SK-N-MC (cell line): ENCODE measurements around the gene PTPRO.

Experiments used
- DNase-seq: peaks from one replicate; pipeline ENCODE4 v3.0.0-alpha.2; 2011; ENCODE audit warnings: low read depth, low spot score
- H3K27ac ChIP-seq: fragments of 200-600 bp; sonication (generic); 2 replicates; pipeline ENCODE4 v1.5.1; 2016; ENCODE audit warnings: mixed run types
- H3K36me3 ChIP-seq: fragments of 200-600 bp; sonication (generic); 2 replicates; pipeline ENCODE4 v1.6.1; 2017; ENCODE audit warnings: antibody characterized with exemption, low read length, mixed read lengths; ENCODE audit not compliant: insufficient read depth
- H3K4me3 ChIP-seq: fragments of 200-600 bp; sonication (generic); 2 replicates; pipeline ENCODE4 v1.5.1; 2016
- H3K9ac ChIP-seq: fragments of 200-600 bp; sonication (generic); 2 replicates; pipeline ENCODE4 v1.8.0; 2017; ENCODE audit warnings: mixed run types, mixed read lengths; ENCODE audit not compliant: insufficient read length
- H3K9me3 ChIP-seq: fragments of 200-600 bp; sonication (generic); 2 replicates; pipeline ENCODE4 v1.6.1; 2017; ENCODE audit warnings: low read depth, mild to moderate bottlenecking, antibody characterized with exemption, low read length, moderate library complexity, mixed read lengths
- EZH2 ChIP-seq: fragments of 200-600 bp; sonication (generic); IDR thresholded peaks from one replicate; pipeline ENCODE4 v1.6.1; 2017; ENCODE audit warnings: antibody characterized with exemption
- FOXP2 ChIP-seq: optimal IDR thresholded peaks from 2 replicates; pipeline ENCODE3; 2011; ENCODE audit warnings: mild to moderate bottlenecking, moderate library complexity; ENCODE audit not compliant: insufficient read depth; ENCODE audit errors: extremely low read length, control extremely low read depth
- POLR2AphosphoS5 ChIP-seq: IDR thresholded peaks from 2 replicates; pipeline ENCODE4 v1.6.1; 2012; ENCODE audit warnings: mild to moderate bottlenecking, low read depth, low read length, borderline replicate concordance

PTPRO gene

GRCh38 chr12:15550793-15551192 is 228.5 kb downstream of the PTPRO start:
- no peak for DNase-seq
- Histone ChIP-seq H3K36me3 (no peaks in the 10 kb centered on the region), H3K27ac (no peak overlapping the region), H3K4me3 (no peak overlapping the region), H3K9ac (no peak overlapping the region), H3K9me3 (no peaks in the 10 kb centered on the region)
- TF ChIP-seq EZH2 (no peak), FOXP2 (no peak), POLR2AphosphoS5 (no peak)

GRCh38 chr12:15555446-15555845 is 233.1 kb downstream of the PTPRO start:
- no peak overlapping the region for H3K4me3 ChIP-seq
- no peak overlapping the region for H3K9ac ChIP-seq
- no peaks in the 10 kb centered on the region for H3K36me3 ChIP-seq
- no peak overlapping the region for H3K27ac ChIP-seq
- no peaks in the 10 kb centered on the region for H3K9me3 ChIP-seq
- no peak for DNase-seq
- TF ChIP-seq POLR2AphosphoS5 (no peak), EZH2 (no peak), FOXP2 (no peak)

GRCh38 chr12:15556411-15557102 is 234.2 kb downstream of the PTPRO start:
- no peaks in the 10 kb centered on the region for H3K9me3 ChIP-seq
- H3K4me3 ChIP-seq, result no peak overlapping the region
- no peak overlapping the region for H3K9ac ChIP-seq
- no peaks in the 10 kb centered on the region for H3K36me3 ChIP-seq
- H3K27ac ChIP-seq, result no peak overlapping the region
- TF ChIP-seq FOXP2, result no peak
- no peak for TF ChIP-seq POLR2AphosphoS5
- no peak for TF ChIP-seq EZH2
- no peak for DNase-seq

- Histone ChIP-seq H3K27ac (no peak overlapping the region), H3K4me3 (no peak overlapping the region), H3K36me3 (no peaks in the 10 kb centered on the region), H3K9me3 (no peaks in the 10 kb centered on the region), H3K9ac (no peak overlapping the region)
- TF ChIP-seq EZH2 (no peak), FOXP2 (no peak), POLR2AphosphoS5 (no peak)
- no peak for DNase-seq
Measured at GRCh38 chr12:15558915-15559528, 236.7 kb downstream of the PTPRO start.

GRCh38 chr12:15561396-15561795 is 239.1 kb downstream of the PTPRO start:
- H3K27ac ChIP-seq, result no peak overlapping the region
- no peak for DNase-seq
- no peaks in the 10 kb centered on the region for H3K9me3 ChIP-seq
- H3K36me3 ChIP-seq, result no peaks in the 10 kb centered on the region
- no peak overlapping the region for H3K9ac ChIP-seq
- no peak overlapping the region for H3K4me3 ChIP-seq
- no peak for TF ChIP-seq FOXP2

GRCh38 chr12:15562263-15562662 is 240.0 kb downstream of the PTPRO start:
- Histone ChIP-seq H3K27ac (no peak overlapping the region), H3K36me3 (no peaks in the 10 kb centered on the region), H3K4me3 (no peak overlapping the region), H3K9ac (no peak overlapping the region), H3K9me3 (no peaks in the 10 kb centered on the region)
- TF ChIP-seq POLR2AphosphoS5 (no peak), FOXP2 (no peak), EZH2 (no peak)
- DNase-seq, result no peak

GRCh38 chr12:15563663-15564062 is 241.4 kb downstream of the PTPRO start:
- H3K4me3 ChIP-seq, result no peak overlapping the region
- DNase-seq, result no peak
- TF ChIP-seq EZH2 (no peak), POLR2AphosphoS5 (no peak), FOXP2 (no peak)
- no peak overlapping the region for H3K27ac ChIP-seq
- H3K9ac ChIP-seq, result no peak overlapping the region
- no peaks in the 10 kb centered on the region for H3K36me3 ChIP-seq
- no peaks in the 10 kb centered on the region for H3K9me3 ChIP-seq

GRCh38 chr12:15574353-15574752 is 252.0 kb downstream of the PTPRO start:
- H3K9ac ChIP-seq, result no peak overlapping the region
- DNase-seq, result no peak
- H3K4me3 ChIP-seq, result no peak overlapping the region
- H3K36me3 ChIP-seq, result no peaks in the 10 kb centered on the region
- H3K9me3 ChIP-seq, result no peaks in the 10 kb centered on the region
- no peak overlapping the region for H3K27ac ChIP-seq
- no peak for TF ChIP-seq FOXP2
- no peak for TF ChIP-seq EZH2
- no peak for TF ChIP-seq POLR2AphosphoS5
